ENCODE data around the gene GNL3.

Gene GNL3, protein sequence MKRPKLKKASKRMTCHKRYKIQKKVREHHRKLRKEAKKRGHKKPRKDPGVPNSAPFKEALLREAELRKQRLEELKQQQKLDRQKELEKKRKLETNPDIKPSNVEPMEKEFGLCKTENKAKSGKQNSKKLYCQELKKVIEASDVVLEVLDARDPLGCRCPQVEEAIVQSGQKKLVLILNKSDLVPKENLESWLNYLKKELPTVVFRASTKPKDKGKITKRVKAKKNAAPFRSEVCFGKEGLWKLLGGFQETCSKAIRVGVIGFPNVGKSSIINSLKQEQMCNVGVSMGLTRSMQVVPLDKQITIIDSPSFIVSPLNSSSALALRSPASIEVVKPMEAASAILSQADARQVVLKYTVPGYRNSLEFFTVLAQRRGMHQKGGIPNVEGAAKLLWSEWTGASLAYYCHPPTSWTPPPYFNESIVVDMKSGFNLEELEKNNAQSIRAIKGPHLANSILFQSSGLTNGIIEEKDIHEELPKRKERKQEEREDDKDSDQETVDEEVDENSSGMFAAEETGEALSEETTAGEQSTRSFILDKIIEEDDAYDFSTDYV

DNA sequence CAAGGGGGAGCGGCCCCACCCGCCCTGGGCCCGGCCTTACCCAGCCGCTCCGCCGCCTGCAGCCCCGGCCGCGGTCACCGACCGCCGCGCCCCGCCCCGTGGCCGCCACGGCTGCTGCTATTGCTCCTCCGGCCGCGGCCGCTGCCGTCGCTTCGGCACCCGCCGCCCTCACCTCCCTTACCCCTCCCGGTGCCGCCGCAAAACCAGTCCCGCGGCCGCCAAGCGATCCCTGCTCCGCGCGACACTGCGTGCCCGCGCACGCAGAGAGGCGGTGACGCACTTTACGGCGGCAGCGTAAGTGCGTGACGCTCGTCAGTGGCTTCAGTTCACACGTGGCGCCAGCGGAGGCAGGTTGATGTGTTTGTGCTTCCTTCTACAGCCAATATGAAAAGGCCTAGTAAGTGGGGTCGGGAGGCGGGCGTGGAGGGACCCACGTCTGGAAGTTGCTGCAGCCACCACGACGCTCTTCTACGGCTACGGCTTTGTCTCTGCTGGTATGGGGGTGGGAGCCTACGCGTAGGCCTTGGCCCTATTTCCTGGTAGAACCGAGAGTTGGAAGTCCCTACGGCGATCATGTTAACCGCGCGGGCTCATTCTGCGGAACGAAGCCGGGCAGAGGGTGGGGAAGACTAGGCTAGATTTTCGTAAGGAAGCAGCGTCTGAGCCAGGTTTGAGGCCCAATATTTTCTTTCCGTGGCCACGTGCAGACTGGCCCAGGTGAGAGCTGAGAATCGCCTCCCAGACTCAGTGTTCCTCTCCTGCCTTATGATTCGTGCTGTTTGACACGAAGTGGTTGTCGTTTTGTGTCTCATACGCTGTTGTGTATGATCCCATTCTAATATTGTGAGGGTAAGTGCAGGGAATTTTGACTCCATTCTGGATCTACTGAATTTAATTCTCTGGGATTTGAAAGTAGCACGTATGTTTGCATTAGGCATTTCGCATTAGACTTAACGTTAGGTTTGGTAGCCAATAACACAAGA is at the start of gene GNL3, which contains the start of gene PBRM1:
Gene GNL3 (plus strand): TSS at position 324 of the 983 bp plus-strand sequence. CDS start 61 bp downstream, at position 385.
Gene PBRM1 (minus strand): TSS at position 205 of the 983 bp plus-strand sequence.
- H3K9me3 ChIP-seq (replicated peaks in 1 of 11): no peaks in the 10 kb centered on the region
- H4K20me1 ChIP-seq: peaks cover 0 to 90% (median 69%) of the 10 kb centered on the region in 11 experiments; a peak in 20 of 22 replicates
- H3K27me3 ChIP-seq: no peaks in the 10 kb centered on the region
- H3K4me2 ChIP-seq: peak within 1 kb of the TSS; percentile 78 to 96 (median 89)
- peak within 1 kb of the TSS; percentile 66 to 92 (median 84) for H3K4me3 ChIP-seq
- peak within 1 kb of the TSS; percentile 93 to 98 (median 95) for H3K27ac ChIP-seq
- H3K36me3 ChIP-seq: peaks cover 40 to 79% (median 56%) of the 10 kb centered on the region in 11 experiments
- H3K4me1 ChIP-seq: peaks cover 38 to 82% (median 71%) of the 10 kb centered on the region in 10 experiments
- no peak for TF ChIP-seq Cebpa-rat (IDR thresholded peaks at IDR 0.05)
- H3K9ac ChIP-seq: peak within 1 kb of the TSS; percentile 92 to 97 (median 95)

DNA sequence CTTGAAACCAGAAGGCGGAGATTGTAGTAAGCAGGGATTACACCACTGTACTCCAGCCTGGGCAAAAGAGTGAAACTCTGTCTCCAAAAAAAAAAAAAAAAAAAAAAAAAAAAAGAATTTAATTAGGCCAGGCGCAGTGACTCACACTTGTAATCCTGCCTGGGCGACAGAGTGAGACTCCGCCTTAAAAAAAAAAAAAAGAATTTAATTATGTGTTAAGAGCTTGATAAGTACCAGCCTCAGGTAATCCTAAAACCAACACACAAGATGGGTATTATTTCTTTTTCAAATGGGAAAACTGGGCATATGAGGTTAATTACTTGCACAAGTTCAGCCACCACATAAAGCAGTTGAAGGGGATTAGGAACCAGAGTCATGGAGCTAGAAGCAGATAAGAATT is 49.2 kb upstream of the GNL3 start:
- Histone ChIP-seq H3K27me3 (no peaks in the 10 kb centered on the region), H3K9me3 (replicated peaks in 1 of 11) (no peaks in the 10 kb centered on the region), H3K27ac (no peak overlapping the region), H3K4me1 (no peaks in the 10 kb centered on the region), H3K4me2 (no peak overlapping the region), H3K4me3 (no peak overlapping the region), H3K9ac (no peak overlapping the region), H3K36me3 (peaks cover 96 to 100% (median 99%) of the 10 kb centered on the region in 11 experiments), H4K20me1 (peaks cover 0 to 12% (median 0%) of the 10 kb centered on the region in 11 experiments; a peak in 2 of 22 replicates)
- TF ChIP-seq Cebpa-rat (IDR thresholded peaks at IDR 0.05): no peak

DNA sequence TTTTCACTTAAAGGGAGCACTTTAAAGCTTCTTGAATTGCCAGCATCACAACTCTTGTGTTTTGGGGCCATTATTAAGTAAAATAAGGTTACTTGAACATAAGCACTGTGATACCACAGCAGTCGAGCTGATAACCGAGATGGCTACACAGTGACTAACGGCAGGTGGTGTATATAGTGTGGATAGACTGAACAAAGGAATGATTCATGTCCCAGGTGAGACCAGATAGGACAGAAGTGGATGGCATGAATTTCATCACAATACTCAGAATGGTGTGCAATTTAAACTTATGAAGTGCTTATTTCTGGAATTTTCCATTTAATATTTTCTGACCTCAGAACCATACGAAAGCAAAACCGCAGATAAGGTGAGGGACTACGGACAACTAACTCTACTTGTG is 40.3 kb upstream of the GNL3 start:
- no peak overlapping the region for H3K4me3 ChIP-seq

DNA sequence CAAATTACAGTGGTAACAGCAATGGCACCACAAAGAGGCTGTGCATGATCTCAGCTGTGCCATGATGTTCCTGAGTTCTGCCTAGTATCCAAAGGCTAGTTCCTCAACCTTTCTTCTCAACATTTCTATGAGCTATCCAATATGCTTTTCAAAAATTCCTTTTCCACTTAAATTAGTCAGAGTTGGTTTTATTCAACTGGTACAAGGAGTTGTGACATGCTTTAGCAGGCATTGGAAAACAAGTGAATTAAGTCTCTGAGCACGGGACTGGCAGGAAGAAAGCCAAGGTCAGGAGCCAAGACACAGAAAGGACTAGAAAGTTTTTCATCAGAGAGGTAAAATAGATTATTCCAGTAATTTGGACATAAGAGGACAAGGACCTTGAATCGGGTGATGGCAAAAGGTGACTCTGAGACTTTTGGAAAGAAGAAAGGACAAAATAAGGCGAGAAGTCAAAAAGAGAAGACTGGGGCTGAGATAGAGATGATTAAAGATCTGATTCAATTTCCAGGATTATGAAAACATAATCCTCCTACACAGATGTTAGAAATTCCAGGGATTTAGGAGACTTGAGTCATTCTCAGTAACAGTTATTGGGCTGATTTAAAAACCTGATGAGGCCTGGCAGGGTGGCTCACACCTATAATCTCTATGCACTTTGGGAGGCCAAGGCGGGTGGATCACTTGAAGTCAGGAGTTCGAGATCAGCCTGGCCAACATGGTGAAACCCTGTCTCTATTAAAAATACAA is 36.2 kb upstream of the GNL3 start:
- Histone ChIP-seq H3K9me3 (replicated peaks in 1 of 11) (no peaks in the 10 kb centered on the region), H3K27ac (no peak overlapping the region), H3K4me3 (no peak overlapping the region), H3K36me3 (peaks cover 93 to 100% (median 97%) of the 10 kb centered on the region in 11 experiments), H3K4me2 (no peak overlapping the region), H4K20me1 (peaks cover 0 to 16% (median 7%) of the 10 kb centered on the region in 11 experiments; a peak in 11 of 22 replicates), H3K27me3 (no peaks in the 10 kb centered on the region), H3K4me1 (no peaks in the 10 kb centered on the region), H3K9ac (no peak overlapping the region)
- no peak for TF ChIP-seq Cebpa-rat (IDR thresholded peaks at IDR 0.05)

More for the DNA sequence above, 40.3 kb upstream of the GNL3 start:
- Histone ChIP-seq H3K4me2 (no peak overlapping the region), H3K9me3 (replicated peaks in 1 of 11) (no peaks in the 10 kb centered on the region), H3K36me3 (peaks cover 94 to 100% (median 98%) of the 10 kb centered on the region in 11 experiments), H3K9ac (no peak overlapping the region), H4K20me1 (peaks cover 0 to 16% (median 0%) of the 10 kb centered on the region in 11 experiments; a peak in 4 of 22 replicates), H3K4me1 (no peaks in the 10 kb centered on the region), H3K27ac (no peak overlapping the region), H3K27me3 (no peaks in the 10 kb centered on the region)
- no peak for TF ChIP-seq Cebpa-rat (IDR thresholded peaks at IDR 0.05)

DNA sequence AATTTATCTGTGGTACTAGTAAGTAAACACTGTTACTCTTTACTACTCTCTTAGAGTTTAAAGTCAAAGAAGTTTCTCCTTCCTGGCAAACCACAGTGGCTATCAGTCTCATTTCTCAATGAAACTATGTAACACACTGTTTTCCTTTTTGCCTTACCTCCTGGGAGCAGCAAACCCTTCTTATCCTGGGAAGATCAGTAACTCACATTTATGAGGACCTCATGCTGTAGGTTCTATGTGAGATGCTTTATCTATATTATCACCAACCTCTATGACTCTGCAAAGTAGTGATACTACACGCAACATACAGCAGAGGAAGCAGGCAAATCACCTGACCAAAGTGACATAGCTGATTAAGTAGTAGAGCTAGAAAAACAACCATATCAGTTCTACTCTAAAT is 35.4 kb upstream of the GNL3 start:
- peaks cover 93 to 100% (median 97%) of the 10 kb centered on the region in 11 experiments for H3K36me3 ChIP-seq
- no peak overlapping the region for H3K27ac ChIP-seq
- no peaks in the 10 kb centered on the region for H3K27me3 ChIP-seq
- no peaks in the 10 kb centered on the region for H3K9me3 ChIP-seq (replicated peaks in 1 of 11)
- no peak overlapping the region for H3K4me3 ChIP-seq
- TF ChIP-seq Cebpa-rat (IDR thresholded peaks at IDR 0.05): no peak
- peaks cover 0 to 19% (median 9%) of the 10 kb centered on the region in 11 experiments; a peak in 11 of 22 replicates for H4K20me1 ChIP-seq
- no peak overlapping the region for H3K9ac ChIP-seq
- no peaks in the 10 kb centered on the region for H3K4me1 ChIP-seq
- no peak overlapping the region for H3K4me2 ChIP-seq

DNA sequence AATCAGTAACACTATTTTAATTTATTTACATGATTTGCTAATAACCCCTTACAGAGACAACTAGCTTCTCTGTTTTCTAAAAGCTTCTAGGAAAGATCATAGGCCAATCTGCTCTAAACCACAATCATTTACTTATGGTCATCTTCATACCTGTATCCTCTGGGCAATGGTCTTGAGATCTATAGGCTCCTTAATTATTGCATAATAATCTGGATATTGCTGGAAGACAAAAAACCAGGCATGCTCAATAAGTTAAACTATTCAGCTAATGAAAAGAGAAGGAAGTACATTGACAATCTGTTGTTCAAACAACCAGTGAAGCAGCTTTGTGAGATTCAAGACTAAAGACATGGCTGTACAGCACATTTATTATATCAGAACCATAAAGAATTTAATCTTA is 34.2 kb upstream of the GNL3 start:
- TF ChIP-seq Cebpa-rat (IDR thresholded peaks at IDR 0.05): 0 out of 22 replicates have a peak, but pooled peaks of 1 of the 11 experiments have one; percentile 23
- no peak overlapping the region for H3K9ac ChIP-seq
- no peak overlapping the region for H3K27ac ChIP-seq
- no peaks in the 10 kb centered on the region for H3K9me3 ChIP-seq (replicated peaks in 1 of 11)
- peaks cover 96 to 100% (median 98%) of the 10 kb centered on the region in 11 experiments for H3K36me3 ChIP-seq
- no peak overlapping the region for H3K4me3 ChIP-seq
- no peaks in the 10 kb centered on the region for H3K4me1 ChIP-seq
- H3K4me2 ChIP-seq: no peak overlapping the region
- H3K27me3 ChIP-seq: no peaks in the 10 kb centered on the region
- H4K20me1 ChIP-seq: peaks cover 0 to 26% (median 9%) of the 10 kb centered on the region in 11 experiments; a peak in 10 of 22 replicates

DNA sequence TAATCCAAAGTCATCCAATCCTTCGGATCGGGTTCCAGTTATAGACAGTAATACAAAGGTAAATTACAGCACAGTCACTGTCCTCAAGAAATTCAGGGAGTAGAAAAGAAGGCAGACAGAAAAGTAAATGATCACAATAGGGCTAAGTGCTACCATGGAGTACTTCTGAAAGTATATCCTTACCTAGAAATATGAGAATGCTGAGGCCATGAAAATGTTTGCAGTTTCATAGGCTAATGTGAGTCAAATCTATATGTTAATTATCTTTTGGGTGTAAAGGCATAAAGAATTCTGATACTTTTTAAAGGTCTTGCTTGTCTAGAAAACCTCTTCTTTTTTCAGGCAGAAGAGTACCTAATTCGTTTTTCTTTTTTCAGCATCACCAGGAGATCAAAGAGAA is 29.9 kb upstream of the GNL3 start:
- H3K9ac ChIP-seq: no peak overlapping the region
- H3K36me3 ChIP-seq: peaks cover 96 to 100% (median 100%) of the 10 kb centered on the region in 11 experiments
- H3K4me2 ChIP-seq: no peak overlapping the region
- H4K20me1 ChIP-seq: peaks cover 6 to 32% (median 9%) of the 10 kb centered on the region in 11 experiments; a peak in 11 of 22 replicates
- no peaks in the 10 kb centered on the region for H3K27me3 ChIP-seq
- no peaks in the 10 kb centered on the region for H3K9me3 ChIP-seq (replicated peaks in 1 of 11)
- no peaks in the 10 kb centered on the region for H3K4me1 ChIP-seq
- no peak overlapping the region for H3K27ac ChIP-seq
- no peak overlapping the region for H3K4me3 ChIP-seq
- TF ChIP-seq Cebpa-rat (IDR thresholded peaks at IDR 0.05): no peak

DNA sequence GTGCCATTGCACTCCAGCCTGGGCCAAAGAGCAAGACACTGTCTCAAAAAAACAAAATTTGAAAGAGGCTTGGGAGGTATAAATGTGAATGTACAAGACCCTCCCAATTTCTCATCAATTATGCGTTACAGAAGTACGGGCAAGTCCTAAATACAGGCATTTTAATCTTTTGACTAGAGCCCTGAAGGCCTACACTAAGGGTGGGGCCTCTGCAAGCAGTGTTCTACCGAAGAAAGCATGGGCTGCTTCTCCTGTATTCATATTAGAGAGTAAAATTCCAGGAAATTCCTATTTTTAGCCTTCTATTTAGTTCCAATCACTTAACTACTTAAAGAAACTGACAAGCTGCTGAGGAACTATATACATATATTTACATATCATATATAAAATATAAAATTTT is 25.8 kb upstream of the GNL3 start:
- no peaks in the 10 kb centered on the region for H3K27me3 ChIP-seq
- no peaks in the 10 kb centered on the region for H3K9me3 ChIP-seq (replicated peaks in 1 of 11)
- H3K4me2 ChIP-seq: no peak overlapping the region
- no peaks in the 10 kb centered on the region for H3K4me1 ChIP-seq
- H3K9ac ChIP-seq: no peak overlapping the region
- peaks cover 0 to 46% (median 11%) of the 10 kb centered on the region in 11 experiments; a peak in 13 of 22 replicates for H4K20me1 ChIP-seq
- TF ChIP-seq Cebpa-rat (IDR thresholded peaks at IDR 0.05): no peak
- no peak overlapping the region for H3K27ac ChIP-seq
- no peak overlapping the region for H3K4me3 ChIP-seq
- peaks cover 97 to 100% (median 100%) of the 10 kb centered on the region in 11 experiments for H3K36me3 ChIP-seq

Measured in BLaER1 treated with 17β-estradiol and CSF1 and Interleukin-3, amounts not matched to agents 10 nM and 100 nM (cell line).